ENCODE measurements around the gene WDR82.
A peak's percentile ranks its signal among the peaks of the same experiment; 100 is the strongest.

The WDR82 gene

GRCh38 chr3:52238761-52239701 is 39.4 kb downstream of the WDR82 start, which contains the start of gene TWF2:
Gene TWF2, minus strand, starts transcription at chr3:52239158. Its CDS starts 142 bp downstream, at chr3:52239016.
- TF ChIP-seq ZFX (IDR thresholded peaks at IDR 0.05; ENCODE audit: borderline replicate concordance) (no peak), CTCF (IDR thresholded peaks at IDR 0.05) (peak; percentile 31; the same call in 1 of the 2 replicates)
- H3K27ac ChIP-seq: peak within 1 kb of the TSS; percentile 79

GRCh38 chr3:52238193-52238760 is 40.2 kb downstream of the WDR82 start:
- H3K27ac ChIP-seq: peak overlapping the region; percentile 79
- TF ChIP-seq CTCF (IDR thresholded peaks at IDR 0.05) (no peak), ZFX (IDR thresholded peaks at IDR 0.05; ENCODE audit: borderline replicate concordance) (no peak)

GRCh38 chr3:52237657-52238172 is 40.7 kb downstream of the WDR82 start:
- no peak for TF ChIP-seq ZFX (IDR thresholded peaks at IDR 0.05; ENCODE audit: borderline replicate concordance)
- no peak for TF ChIP-seq CTCF (IDR thresholded peaks at IDR 0.05)
- peak overlapping the region; percentile 79 for H3K27ac ChIP-seq

GRCh38 chr3:52237006-52237656 is 41.3 kb downstream of the WDR82 start:
- peak overlapping the region; percentile 79 for H3K27ac ChIP-seq
- TF ChIP-seq ZFX (IDR thresholded peaks at IDR 0.05; ENCODE audit: borderline replicate concordance) (no peak), CTCF (IDR thresholded peaks at IDR 0.05) (no peak)

GRCh38 chr3:52236424-52236886 is 42.0 kb downstream of the WDR82 start:
- TF ChIP-seq CTCF (IDR thresholded peaks at IDR 0.05) (no peak), ZFX (IDR thresholded peaks at IDR 0.05; ENCODE audit: borderline replicate concordance) (no peak)

GRCh38 chr3:52234516-52235447 is 43.7 kb downstream of the WDR82 start:
- TF ChIP-seq ZFX (IDR thresholded peaks at IDR 0.05; ENCODE audit: borderline replicate concordance) (no peak), CTCF (IDR thresholded peaks at IDR 0.05) (peak; percentile 20; the same call in 1 of the 2 replicates)
- H3K27ac ChIP-seq: no peak overlapping the region

More at GRCh38 chr3:52236424-52236886, 42.0 kb downstream of the WDR82 start:
- no peak overlapping the region for H3K27ac ChIP-seq

All from 22Rv1 (cell line).